ENCODE measurements around the gene ETV1.

GRCh38 chr7:13879994-13880686 is 109.3 kb downstream of the ETV1 start:
- TF ChIP-seq CTCF (IDR thresholded peaks at IDR 0.05) (no peak), POLR2A (IDR thresholded peaks at IDR 0.05) (no peak)
